Epithelial cell of proximal tubule (primary cell): ENCODE measurements around the gene TXLNB. TPM values are rescaled to one million over a fixed set of nuclear protein-coding genes. Genes with fewer than 3 reads are reported as not detected.

Experiments used
- DNase-seq: peaks from one replicate; pipeline ENCODE4 v3.0.0-alpha.2; 2011; ENCODE audit warnings: low read depth
- H3K4me3 ChIP-seq: 2 replicates; pipeline ENCODE4 v1.5.1; 2011; ENCODE audit warnings: low read depth, mild to moderate bottlenecking, low read length
- total RNA-seq: library from RNA; depleted of rRNA; stranded (reverse); fragments of >200 nt; gene quantifications from 2 replicates; pipeline ENCODE4 v1.2.3, GENCODE V29; 2015
- TF ChIP-seq, protein P1 (sequence below): conservative IDR thresholded peaks from 2 replicates; pipeline ENCODE4 v1.5.1; 2012; ENCODE audit warnings: low read depth, mild to moderate bottlenecking, low read length

Gene TXLNB
- total RNA-seq, 1 donor from 2014 or later = not detected

DNA sequence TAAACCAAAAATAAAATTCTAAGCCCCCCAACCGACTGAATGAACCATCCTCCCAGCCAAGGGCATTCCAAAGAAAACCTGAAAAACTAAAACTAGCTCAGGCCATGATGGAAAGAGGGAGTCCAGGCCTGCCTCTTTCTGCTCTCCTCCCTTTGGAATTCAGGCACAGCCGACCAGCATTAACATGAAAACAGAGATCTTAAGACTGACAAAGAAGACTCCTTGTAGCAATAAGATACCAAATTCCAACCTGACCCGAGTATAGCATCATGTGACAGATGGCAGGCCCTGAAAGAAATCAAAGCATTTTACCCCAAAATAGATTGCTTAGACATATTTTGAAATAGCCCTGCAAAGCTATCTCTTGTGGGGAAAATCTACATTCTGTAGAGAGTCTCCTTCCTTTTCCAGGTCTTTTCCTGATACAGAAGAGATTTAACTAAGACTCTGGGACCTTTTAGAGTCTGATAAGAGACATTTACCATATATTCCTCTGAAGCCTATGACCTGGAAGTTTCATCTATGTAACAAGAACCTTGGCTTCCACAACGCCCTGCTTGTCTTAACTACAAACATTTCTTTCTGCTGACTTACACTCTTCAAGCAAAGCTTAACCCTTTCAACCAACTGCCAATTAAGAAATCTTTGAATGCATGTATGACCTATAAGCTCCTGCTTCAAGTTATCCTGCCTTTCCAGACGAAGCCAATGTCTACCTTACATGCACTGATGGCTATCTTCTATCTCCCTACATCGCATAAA, 22.2 kb upstream of the TXLNB start:
- DNase-seq = no peak
- TF ChIP-seq, protein P1, sequence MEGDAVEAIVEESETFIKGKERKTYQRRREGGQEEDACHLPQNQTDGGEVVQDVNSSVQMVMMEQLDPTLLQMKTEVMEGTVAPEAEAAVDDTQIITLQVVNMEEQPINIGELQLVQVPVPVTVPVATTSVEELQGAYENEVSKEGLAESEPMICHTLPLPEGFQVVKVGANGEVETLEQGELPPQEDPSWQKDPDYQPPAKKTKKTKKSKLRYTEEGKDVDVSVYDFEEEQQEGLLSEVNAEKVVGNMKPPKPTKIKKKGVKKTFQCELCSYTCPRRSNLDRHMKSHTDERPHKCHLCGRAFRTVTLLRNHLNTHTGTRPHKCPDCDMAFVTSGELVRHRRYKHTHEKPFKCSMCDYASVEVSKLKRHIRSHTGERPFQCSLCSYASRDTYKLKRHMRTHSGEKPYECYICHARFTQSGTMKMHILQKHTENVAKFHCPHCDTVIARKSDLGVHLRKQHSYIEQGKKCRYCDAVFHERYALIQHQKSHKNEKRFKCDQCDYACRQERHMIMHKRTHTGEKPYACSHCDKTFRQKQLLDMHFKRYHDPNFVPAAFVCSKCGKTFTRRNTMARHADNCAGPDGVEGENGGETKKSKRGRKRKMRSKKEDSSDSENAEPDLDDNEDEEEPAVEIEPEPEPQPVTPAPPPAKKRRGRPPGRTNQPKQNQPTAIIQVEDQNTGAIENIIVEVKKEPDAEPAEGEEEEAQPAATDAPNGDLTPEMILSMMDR = no peak

DNA sequence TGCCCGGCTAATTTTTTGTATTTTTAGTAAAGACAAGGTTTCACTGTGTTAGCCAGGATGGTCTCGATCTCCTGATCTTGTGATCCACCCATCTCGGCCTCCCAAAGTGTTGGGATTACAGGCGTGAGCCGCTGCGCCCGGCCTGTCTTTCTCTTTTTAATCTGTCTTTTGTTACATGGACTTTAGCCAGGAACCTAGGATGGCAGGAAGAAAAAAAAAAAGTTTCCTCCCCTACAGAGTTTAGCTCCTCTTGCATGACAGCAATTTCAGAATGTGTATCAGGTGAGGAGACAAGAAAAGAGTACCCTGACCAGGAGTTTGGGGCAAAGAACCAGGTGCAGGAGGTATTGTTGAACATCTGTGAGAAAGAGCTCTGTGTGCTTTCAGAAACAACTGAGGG, 21.4 kb upstream of the TXLNB start:
- no peak overlapping the region for H3K4me3 ChIP-seq
- DNase-seq = no peak
- TF ChIP-seq, protein P1 = no peak

More for the DNA sequence above, 22.2 kb upstream of the TXLNB start:
- H3K4me3 ChIP-seq = no peak overlapping the region

DNA sequence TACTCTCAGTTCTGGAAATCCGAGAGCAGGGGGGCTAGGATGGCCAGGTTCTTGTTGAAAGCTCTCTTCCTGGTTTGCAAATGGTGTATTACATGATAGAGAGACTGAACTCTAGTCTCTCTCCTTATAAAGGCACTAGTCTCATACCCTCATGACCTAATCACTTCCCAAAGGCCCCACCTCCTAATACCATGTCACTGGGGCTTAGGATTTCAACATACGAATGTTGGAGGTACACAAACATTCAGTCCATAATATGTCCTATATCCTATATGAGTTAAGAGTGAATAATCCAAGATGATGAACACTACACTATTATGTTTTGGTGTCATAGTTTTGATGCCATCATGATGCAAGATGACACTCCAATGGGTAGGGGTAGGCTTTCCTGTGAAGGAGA, 20.0 kb upstream of the TXLNB start:
- TF ChIP-seq, protein P1 = no peak
- H3K4me3 ChIP-seq = no peak overlapping the region
- DNase-seq = no peak

GRCh38 chr6:139308936-139309603, 17.3 kb upstream of the TXLNB start:
- TF ChIP-seq, protein P1 = no peak
- peak; percentile 25 for DNase-seq
- no peak overlapping the region for H3K4me3 ChIP-seq

GRCh38 chr6:139308286-139308916, 16.6 kb upstream of the TXLNB start:
- no peak for DNase-seq
- no peak overlapping the region for H3K4me3 ChIP-seq
- TF ChIP-seq, protein P1 = no peak

DNA sequence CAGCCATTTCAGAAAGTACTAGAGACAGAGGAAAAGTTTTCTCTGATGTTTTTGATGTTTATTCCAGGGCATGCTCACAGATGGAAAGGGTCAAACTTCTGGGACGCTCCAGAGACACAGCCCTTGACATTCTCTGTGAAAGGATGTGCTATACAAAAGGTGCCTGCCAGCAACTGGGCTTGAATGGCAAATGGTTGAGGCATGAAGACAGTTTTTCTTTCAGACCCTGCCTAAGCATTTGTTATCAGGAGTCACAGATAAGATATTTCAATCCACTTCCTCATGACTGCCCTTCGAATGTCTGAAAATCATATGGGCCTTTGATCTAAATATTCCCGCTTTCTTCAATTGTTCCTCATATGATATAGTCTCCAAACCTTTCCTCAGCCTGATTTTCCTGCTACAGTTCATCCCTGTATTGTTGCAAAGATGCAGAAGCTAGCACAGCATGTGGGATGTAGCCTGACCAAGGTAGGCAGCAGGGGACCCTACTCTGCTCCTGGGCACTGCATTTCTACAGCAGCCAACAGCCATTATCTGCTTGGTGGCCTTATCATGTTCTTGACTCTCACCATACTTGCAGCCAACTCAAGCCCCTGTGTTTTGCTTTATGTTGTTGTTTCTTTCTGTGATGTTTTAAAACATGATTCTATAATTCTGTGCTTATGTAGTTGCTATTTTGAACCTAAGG, 14.6 kb upstream of the TXLNB start:
- no peak overlapping the region for H3K4me3 ChIP-seq
- DNase-seq = no peak
- TF ChIP-seq, protein P1 = no peak
